Cardiac ventricle fibroblast (primary cell): Measurements from ENCODE around the gene SPPL3. TPM values are rescaled to one million over a fixed set of nuclear protein-coding genes. Genes with fewer than 3 reads are reported as not detected.

Source experiments
- total RNA-seq: library from RNA; depleted of rRNA; stranded (reverse); fragments of >200 nt; gene quantifications from 2 replicates; pipeline ENCODE4 v1.2.3, GENCODE V29; 2015

Gene SPPL3, protein sequence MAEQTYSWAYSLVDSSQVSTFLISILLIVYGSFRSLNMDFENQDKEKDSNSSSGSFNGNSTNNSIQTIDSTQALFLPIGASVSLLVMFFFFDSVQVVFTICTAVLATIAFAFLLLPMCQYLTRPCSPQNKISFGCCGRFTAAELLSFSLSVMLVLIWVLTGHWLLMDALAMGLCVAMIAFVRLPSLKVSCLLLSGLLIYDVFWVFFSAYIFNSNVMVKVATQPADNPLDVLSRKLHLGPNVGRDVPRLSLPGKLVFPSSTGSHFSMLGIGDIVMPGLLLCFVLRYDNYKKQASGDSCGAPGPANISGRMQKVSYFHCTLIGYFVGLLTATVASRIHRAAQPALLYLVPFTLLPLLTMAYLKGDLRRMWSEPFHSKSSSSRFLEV
- 13.6 and 14.2 TPM in 2 replicates for total RNA-seq

GRCh38 chr12:120904197-120904773 lies at the start of gene SPPL3:
Gene SPPL3 (minus strand): TSS chr12:120904358. CDS start chr12:120903867, 491 bp downstream.

DNA sequence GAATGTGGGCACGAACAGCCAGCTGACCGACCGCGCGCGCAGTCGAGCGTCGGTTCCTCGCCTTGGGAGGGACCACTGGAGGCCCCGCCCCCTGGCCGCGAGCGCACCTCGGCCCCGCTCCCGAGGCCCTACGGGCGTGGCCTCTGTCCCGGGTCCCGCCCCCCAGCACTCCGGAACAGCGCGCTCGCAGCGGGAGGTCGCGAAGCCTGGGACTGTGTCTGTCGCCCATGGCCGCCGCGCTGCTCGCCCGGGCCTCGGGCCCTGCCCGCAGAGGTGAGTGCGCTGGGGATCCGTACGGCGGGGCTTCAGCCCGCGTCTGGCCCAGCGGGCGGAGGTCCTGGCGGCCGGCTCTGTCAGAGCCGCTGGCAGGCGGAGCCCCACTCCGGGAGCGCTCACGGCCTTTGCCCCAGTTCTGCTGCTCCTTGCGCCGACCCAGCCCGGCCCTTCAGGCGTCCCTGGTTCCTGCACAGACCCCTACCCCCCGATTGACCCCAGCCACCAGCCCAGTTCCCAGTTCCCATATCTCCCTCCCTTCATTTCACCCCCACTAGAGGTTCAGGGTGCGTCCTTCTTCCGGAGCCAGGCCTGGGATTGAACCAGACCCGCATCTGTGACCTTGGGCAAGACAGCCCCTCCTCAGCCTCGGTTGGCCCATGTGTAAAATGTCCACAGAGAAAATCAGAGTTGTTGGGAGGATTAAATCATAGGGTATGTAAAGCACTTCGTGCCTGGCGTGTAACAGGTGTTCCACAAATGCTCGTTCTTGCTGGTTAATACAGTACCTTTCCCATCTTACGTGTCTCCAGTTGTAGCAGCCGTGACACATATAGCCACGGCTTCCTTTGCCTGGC lies 178.3 kb downstream of the SPPL3 start, which contains the start of gene ACADS:
Gene ACADS, plus strand, starts transcription at position 168 of the 851 bp plus-strand sequence. Its CDS starts 60 bp downstream, at position 228.

Other genes starting within 250 kb of the SPPL3 start
- 72.6 and 74.4 TPM in 2 replicates for gene MLEC, start 217.2 kb downstream of the SPPL3 start, total RNA-seq
- gene UNC119B, start 193.9 kb downstream of the SPPL3 start, total RNA-seq = 23.8 and 25.9 TPM in 2 replicates
- gene ACADS, start 178.5 kb downstream of the SPPL3 start, total RNA-seq = 18.6 and 24.5 TPM in 2 replicates
- gene HNF1A, start 74.2 kb upstream of the SPPL3 start, total RNA-seq = not detected in 2 replicates
- gene C12orf43, start 112.1 kb upstream of the SPPL3 start, total RNA-seq = 5.9 and 12.1 TPM in 2 replicates
- 0.24 and 0.37 TPM in 2 replicates for gene OASL, start 134.9 kb upstream of the SPPL3 start, total RNA-seq
- gene P2RX7, start 228.5 kb upstream of the SPPL3 start, total RNA-seq = not detected in 2 replicates